Lower lobe of right lung (tissue), 2 donors: Measurements from ENCODE around the gene EPHA8. TPM values are rescaled to one million over a fixed set of nuclear protein-coding genes. Genes with fewer than 3 reads are reported as not detected.

Experiments used
- ATAC-seq, 2 donors: fragments of 200-7000 bp; cut with Tn5 transposase; one replicate each; pipeline ENCODE4 v1.9.1; 2020 to 2022; ENCODE audit warnings: mild to moderate bottlenecking in 2 of 2, moderate library complexity in 2 of 2
- DNase-seq: peaks from one replicate; pipeline ENCODE4 v3.0.0-alpha.2; 2020
- H3K27ac ChIP-seq: fragments of 200-600 bp; one replicate; pipeline ENCODE4 v1.8.0; 2022
- H3K27me3 ChIP-seq: fragments of 200-600 bp; one replicate; pipeline ENCODE4 v1.8.0; 2022; ENCODE audit warnings: low read depth
- H3K36me3 ChIP-seq: fragments of 200-600 bp; one replicate; pipeline ENCODE4 v1.8.0; 2022; ENCODE audit warnings: mild to moderate bottlenecking
- H3K4me1 ChIP-seq: fragments of 200-600 bp; one replicate; pipeline ENCODE4 v1.8.0; 2022
- H3K4me3 ChIP-seq: fragments of 200-600 bp; one replicate; pipeline ENCODE4 v1.8.0; 2022; ENCODE audit warnings: mild to moderate bottlenecking
- H3K9me3 ChIP-seq: fragments of 200-600 bp; one replicate; pipeline ENCODE4 v1.8.0; 2022
- intact Hi-C: fragments of 100-400 bp; cut with DNase I; formaldehyde crosslinking; loops from one replicate; pipeline ENCODE4 v1.11.0; 2022
- total RNA-seq: library from RNA; stranded (reverse); fragmentation: NEBNext Ultra II Directional; extraction: Animal tissue kit (Norgen Biotek cat#: 25700); gene quantifications from one replicate; pipeline ENCODE4 v1.2.1, GENCODE V29; 2021
- TF ChIP-seq, protein P1 (sequence below): fragments of 200-600 bp; IDR thresholded peaks from one replicate; pipeline ENCODE4 v1.8.0; 2022; ENCODE audit warnings: antibody characterized with exemption, mild to moderate bottlenecking
- donor health status: DM: no; HTN: yes; CAD: no; lungs with severe emphysema.

EPHA8 gene
- total RNA-seq, 1 donor from 2014 or later: not detected

GRCh38 chr1:22635436-22635835, 72.1 kb downstream of the EPHA8 start:
- no peaks in the 10 kb centered on the region for H3K4me1 ChIP-seq
- H3K9me3 ChIP-seq: no peaks in the 10 kb centered on the region
- H3K27me3 ChIP-seq: peaks cover 21% of the 10 kb centered on the region
- intact Hi-C loops: no loop called here
- DNase-seq (no peak), ATAC-seq (no peak)
- H3K4me3 ChIP-seq: no peak overlapping the region
- TF ChIP-seq, protein P1, sequence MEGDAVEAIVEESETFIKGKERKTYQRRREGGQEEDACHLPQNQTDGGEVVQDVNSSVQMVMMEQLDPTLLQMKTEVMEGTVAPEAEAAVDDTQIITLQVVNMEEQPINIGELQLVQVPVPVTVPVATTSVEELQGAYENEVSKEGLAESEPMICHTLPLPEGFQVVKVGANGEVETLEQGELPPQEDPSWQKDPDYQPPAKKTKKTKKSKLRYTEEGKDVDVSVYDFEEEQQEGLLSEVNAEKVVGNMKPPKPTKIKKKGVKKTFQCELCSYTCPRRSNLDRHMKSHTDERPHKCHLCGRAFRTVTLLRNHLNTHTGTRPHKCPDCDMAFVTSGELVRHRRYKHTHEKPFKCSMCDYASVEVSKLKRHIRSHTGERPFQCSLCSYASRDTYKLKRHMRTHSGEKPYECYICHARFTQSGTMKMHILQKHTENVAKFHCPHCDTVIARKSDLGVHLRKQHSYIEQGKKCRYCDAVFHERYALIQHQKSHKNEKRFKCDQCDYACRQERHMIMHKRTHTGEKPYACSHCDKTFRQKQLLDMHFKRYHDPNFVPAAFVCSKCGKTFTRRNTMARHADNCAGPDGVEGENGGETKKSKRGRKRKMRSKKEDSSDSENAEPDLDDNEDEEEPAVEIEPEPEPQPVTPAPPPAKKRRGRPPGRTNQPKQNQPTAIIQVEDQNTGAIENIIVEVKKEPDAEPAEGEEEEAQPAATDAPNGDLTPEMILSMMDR: no peak
- H3K27ac ChIP-seq: no peak overlapping the region
- no peaks in the 10 kb centered on the region for H3K36me3 ChIP-seq

DNA sequence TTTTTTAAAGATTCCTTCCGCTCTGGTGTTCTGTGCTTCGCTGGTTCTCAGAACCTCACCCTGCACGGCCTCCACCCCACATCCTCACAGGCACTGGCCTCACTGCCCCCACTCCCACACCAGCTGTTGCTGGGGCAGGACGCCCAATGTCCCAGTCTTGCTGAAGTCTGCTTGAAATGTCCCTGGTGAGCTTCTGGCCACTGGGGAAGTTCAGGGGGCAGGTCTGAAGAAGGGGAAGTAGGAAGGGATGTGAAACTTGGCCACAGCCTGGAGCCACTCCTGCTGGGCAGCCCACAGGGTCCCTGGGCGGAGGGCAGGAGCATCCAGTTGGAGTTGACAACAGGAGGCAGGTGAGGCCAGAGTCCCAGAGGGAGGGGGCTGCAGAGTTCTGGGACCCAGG, 73.1 kb downstream of the EPHA8 start, which contains the start of gene C1QA:
Gene C1QA, plus strand, starts transcription at position 276 of the 400 bp plus-strand sequence. CDS start 989 bp downstream, outside the sequence.
- peak within 1 kb of the TSS; percentile 46 for H3K4me3 ChIP-seq
- intact Hi-C loops: no loop called here
- DNase-seq (peak; percentile 88), ATAC-seq (peak; percentile 82 to 93)
- TF ChIP-seq, protein P1: no peak
- H3K36me3 ChIP-seq: no peaks in the 10 kb centered on the region
- no peaks in the 10 kb centered on the region for H3K9me3 ChIP-seq
- H3K27ac ChIP-seq: peak within 1 kb of the TSS; percentile 60
- no peaks in the 10 kb centered on the region for H3K4me1 ChIP-seq
- H3K27me3 ChIP-seq: peaks cover 21% of the 10 kb centered on the region

- Histone ChIP-seq H3K4me1 (peaks cover 3% of the 10 kb centered on the region), H3K9me3 (no peaks in the 10 kb centered on the region), H3K4me3 (peak overlapping the region; percentile 46), H3K27me3 (peaks cover 22% of the 10 kb centered on the region), H3K36me3 (no peaks in the 10 kb centered on the region), H3K27ac (peak overlapping the region; percentile 60)
- TF ChIP-seq, protein P1: no peak
- no peak for DNase-seq
- ATAC-seq: no peak
- intact Hi-C loops: no loop called here
Measured at GRCh38 chr1:22636927-22637326, 73.6 kb downstream of the EPHA8 start.

DNA sequence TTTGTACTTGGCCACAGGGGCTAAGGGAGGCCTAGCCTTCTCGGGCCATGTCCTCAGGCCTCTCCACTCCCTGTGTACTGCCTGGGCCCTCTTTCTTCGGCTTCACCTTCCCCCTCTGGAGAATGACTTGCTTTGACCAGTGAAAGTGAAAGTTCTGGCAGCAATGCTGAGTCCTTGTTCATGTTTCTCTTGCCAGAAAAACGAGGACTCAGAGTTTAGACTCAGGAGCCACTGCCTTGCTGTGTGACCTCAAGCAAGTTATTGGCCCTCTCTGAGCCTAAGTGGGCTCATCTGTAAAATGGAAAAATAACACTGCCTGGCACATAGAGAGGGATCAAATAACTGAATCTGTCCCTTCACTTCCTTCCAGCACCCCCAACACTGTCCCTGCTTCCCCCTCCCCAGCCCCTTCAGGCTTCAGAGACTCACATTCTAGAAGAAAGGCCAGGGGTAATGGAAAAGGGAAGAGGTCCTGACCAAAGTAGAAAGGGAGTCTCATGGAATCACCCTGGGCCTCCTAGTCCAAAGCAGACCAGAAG, 74.7 kb downstream of the EPHA8 start:
- intact Hi-C loops: no loop called here
- Histone ChIP-seq H3K4me1 (peaks cover 4% of the 10 kb centered on the region), H3K9me3 (no peaks in the 10 kb centered on the region), H3K36me3 (no peaks in the 10 kb centered on the region), H3K4me3 (peak overlapping the region; percentile 46), H3K27me3 (peaks cover 25% of the 10 kb centered on the region), H3K27ac (peak overlapping the region; percentile 60)
- DNase-seq (no peak), ATAC-seq (no peak)
- TF ChIP-seq, protein P1: no peak

- intact Hi-C loops: no loop called here
- no peaks in the 10 kb centered on the region for H3K9me3 ChIP-seq
- H3K36me3 ChIP-seq: no peaks in the 10 kb centered on the region
- peaks cover 4% of the 10 kb centered on the region for H3K4me1 ChIP-seq
- peak overlapping the region; percentile 46 for H3K4me3 ChIP-seq
- TF ChIP-seq, protein P1: no peak
- no peak for DNase-seq
- H3K27me3 ChIP-seq: peaks cover 25% of the 10 kb centered on the region
- no peak for ATAC-seq
- H3K27ac ChIP-seq: no peak overlapping the region
Measured at GRCh38 chr1:22638476-22639234, 75.4 kb downstream of the EPHA8 start.
